Neural crest cell (in vitro differentiated cells): Measurements from ENCODE around the gene OR11A1. TPM values are rescaled to one million over a fixed set of nuclear protein-coding genes. Genes with fewer than 3 reads are reported as not detected.

Source experiments
- DNase-seq: peaks from one replicate; pipeline ENCODE4 v3.0.0; 2021; ENCODE audit warnings: low read depth, mixed read lengths, low spot score
- H3K27ac Mint-ChIP-seq: one replicate; pipeline ENCODE4 v1.8.0; 2021; ENCODE audit warnings: mild to moderate bottlenecking, mixed read lengths; ENCODE audit not compliant: unreplicated experiment
- H3K27me3 Mint-ChIP-seq: 2 replicates; pipeline ENCODE4 v1.8.0; 2021; ENCODE audit warnings: low read depth, mild to moderate bottlenecking, mixed read lengths
- H3K36me3 Mint-ChIP-seq: 2 replicates; pipeline ENCODE4 v1.8.0; 2021; ENCODE audit warnings: low read depth, mild to moderate bottlenecking, mixed read lengths
- H3K4me1 Mint-ChIP-seq: 2 replicates; pipeline ENCODE4 v1.8.0; 2021; ENCODE audit warnings: mixed read lengths
- H3K4me3 Mint-ChIP-seq: one replicate; pipeline ENCODE4 v1.8.0; 2021; ENCODE audit warnings: mild to moderate bottlenecking, mixed read lengths
- H3K9me3 Mint-ChIP-seq: 2 replicates; pipeline ENCODE4 v1.8.0; 2021; ENCODE audit warnings: mixed read lengths
- CTCF ChIP-seq: fragments of 200-600 bp; sonication (generic); conservative IDR thresholded peaks from 2 replicates; pipeline ENCODE4 v1.5.0; 2021; ENCODE audit warnings: antibody characterized with exemption, mild to moderate bottlenecking
- total RNA-seq: library from RNA; stranded (reverse); gene quantifications from 2 replicates; pipeline ENCODE4 v1.2.1, GENCODE V29; 2021

The OR11A1 gene
- total RNA-seq, 1 donor from 2014 or later, result not detected

GRCh38 chr6:29494131-29494530 is 37.3 kb upstream of the OR11A1 start:
- Mint-ChIP-seq H3K27me3 (peaks cover 7% of the 10 kb centered on the region), H3K4me1 (no peaks in the 10 kb centered on the region), H3K4me3 (no peak overlapping the region), H3K9me3 (peaks cover 7% of the 10 kb centered on the region), H3K27ac (no peak overlapping the region), H3K36me3 (no peaks in the 10 kb centered on the region)
- no peak for DNase-seq
- TF ChIP-seq CTCF, result no peak

GRCh38 chr6:29493261-29493660 is 36.4 kb upstream of the OR11A1 start:
- no peak overlapping the region for H3K4me3 Mint-ChIP-seq
- H3K4me1 Mint-ChIP-seq, result no peaks in the 10 kb centered on the region
- no peak for TF ChIP-seq CTCF
- peaks cover 7% of the 10 kb centered on the region for H3K27me3 Mint-ChIP-seq
- peaks cover 7% of the 10 kb centered on the region for H3K9me3 Mint-ChIP-seq
- H3K27ac Mint-ChIP-seq, result no peak overlapping the region
- H3K36me3 Mint-ChIP-seq, result no peaks in the 10 kb centered on the region
- no peak for DNase-seq

- Mint-ChIP-seq H3K36me3 (no peaks in the 10 kb centered on the region), H3K4me1 (no peaks in the 10 kb centered on the region), H3K27ac (no peak overlapping the region), H3K9me3 (peaks cover 3% of the 10 kb centered on the region), H3K4me3 (no peak overlapping the region), H3K27me3 (peaks cover 7% of the 10 kb centered on the region)
- no peak for DNase-seq
- TF ChIP-seq CTCF, result no peak
These were observed 34.7 kb upstream of the OR11A1 start for GRCh38 chr6:29491574-29491973.

- H3K4me1 Mint-ChIP-seq, result no peaks in the 10 kb centered on the region
- no peak for DNase-seq
- no peak overlapping the region for H3K4me3 Mint-ChIP-seq
- H3K27me3 Mint-ChIP-seq, result peaks cover 4% of the 10 kb centered on the region
- H3K36me3 Mint-ChIP-seq, result no peaks in the 10 kb centered on the region
- no peak overlapping the region for H3K27ac Mint-ChIP-seq
- peaks cover 3% of the 10 kb centered on the region for H3K9me3 Mint-ChIP-seq
- no peak for TF ChIP-seq CTCF
These were observed 33.7 kb upstream of the OR11A1 start for GRCh38 chr6:29490552-29490951.

- no peak for TF ChIP-seq CTCF
- no peak for DNase-seq
- Mint-ChIP-seq H3K27me3 (peaks cover 4% of the 10 kb centered on the region), H3K9me3 (peaks cover 3% of the 10 kb centered on the region), H3K27ac (no peak overlapping the region), H3K4me1 (no peaks in the 10 kb centered on the region), H3K36me3 (no peaks in the 10 kb centered on the region), H3K4me3 (no peak overlapping the region)
These were observed 33.2 kb upstream of the OR11A1 start for GRCh38 chr6:29490055-29490454.

GRCh38 chr6:29489286-29489685 is 32.4 kb upstream of the OR11A1 start:
- H3K27me3 Mint-ChIP-seq, result no peaks in the 10 kb centered on the region
- no peaks in the 10 kb centered on the region for H3K36me3 Mint-ChIP-seq
- no peak for DNase-seq

More at GRCh38 chr6:29489286-29489685, 32.4 kb upstream of the OR11A1 start:
- H3K4me3 Mint-ChIP-seq, result no peak overlapping the region
- no peak overlapping the region for H3K27ac Mint-ChIP-seq
- no peaks in the 10 kb centered on the region for H3K4me1 Mint-ChIP-seq
- TF ChIP-seq CTCF, result no peak
- peaks cover 3% of the 10 kb centered on the region for H3K9me3 Mint-ChIP-seq
